ENCODE measurements around the gene MECP2.
"Not testable (repeated sequence)": the region's sequence is repeated elsewhere in the genome, so short reads cannot be mapped to it uniquely, and the experiment has no call there.

Gene MECP2

DNA sequence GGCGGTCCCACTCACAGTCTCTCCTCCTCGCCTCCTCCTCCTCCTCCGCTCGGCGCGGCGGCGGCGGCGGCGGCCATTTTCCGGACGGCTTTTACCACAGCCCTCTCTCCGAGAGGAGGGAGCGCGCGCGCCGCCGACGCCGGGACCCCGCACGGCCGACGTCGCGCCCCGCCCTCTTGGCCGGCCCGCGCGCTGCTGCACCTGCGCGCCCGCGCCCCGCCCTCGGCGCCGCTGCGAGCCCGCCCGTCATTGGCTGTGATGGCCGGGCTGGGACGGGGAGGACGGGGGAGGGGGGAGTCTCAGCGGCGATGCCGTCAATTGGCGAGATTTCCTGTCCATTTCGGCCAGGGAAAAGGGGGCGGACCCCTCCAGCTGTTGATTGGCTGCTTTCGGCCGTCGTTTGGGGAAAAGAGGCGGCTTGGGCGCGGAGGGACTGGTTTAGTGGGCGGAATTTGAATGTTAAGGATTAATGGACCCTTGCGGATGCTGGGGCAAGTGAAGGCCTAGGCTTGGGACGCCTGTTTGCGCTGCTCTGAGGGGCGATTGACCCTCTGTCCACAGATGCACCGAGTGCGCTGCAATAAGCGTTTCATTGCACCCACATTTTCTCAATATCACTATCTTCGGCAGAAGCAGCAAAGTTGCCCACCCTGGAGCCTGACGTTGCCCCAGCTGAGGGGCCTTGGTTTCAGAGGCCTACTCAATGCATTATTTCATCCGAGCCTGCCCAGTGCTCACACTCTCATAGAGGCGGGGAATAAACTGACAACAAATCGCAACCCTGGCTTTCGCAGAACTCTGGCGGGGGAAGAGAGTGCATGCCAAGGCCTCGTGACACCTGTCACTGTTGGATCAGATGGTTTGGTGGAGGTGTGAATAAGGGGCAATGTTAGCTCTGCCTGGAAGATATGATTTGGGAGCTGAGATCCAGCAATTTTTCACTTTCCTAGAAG is at the start of gene MECP2:
TSS of gene MECP2 (minus strand) at position 129 of the 953 bp plus-strand sequence.
- peak; percentile 92 for DNase-seq

DNA sequence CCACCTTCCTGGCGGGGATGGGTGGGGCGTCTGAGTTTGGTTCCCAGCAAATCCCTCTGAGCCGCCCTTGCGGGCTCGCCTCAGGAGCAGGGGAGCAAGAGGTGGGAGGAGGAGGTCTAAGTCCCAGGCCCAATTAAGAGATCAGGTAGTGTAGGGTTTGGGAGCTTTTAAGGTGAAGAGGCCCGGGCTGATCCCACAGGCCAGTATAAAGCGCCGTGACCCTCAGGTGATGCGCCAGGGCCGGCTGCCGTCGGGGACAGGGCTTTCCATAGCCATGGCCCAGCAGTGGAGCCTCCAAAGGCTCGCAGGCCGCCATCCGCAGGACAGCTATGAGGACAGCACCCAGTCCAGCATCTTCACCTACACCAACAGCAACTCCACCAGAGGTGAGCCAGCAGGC is 46.5 kb upstream of the MECP2 start, which contains the start of gene OPN1LW:
TSS of gene OPN1LW (plus strand) at position 234 of the 400 bp plus-strand sequence. CDS start at position 275, 41 bp downstream.
- not testable (repeated sequence) for DNase-seq

DNA sequence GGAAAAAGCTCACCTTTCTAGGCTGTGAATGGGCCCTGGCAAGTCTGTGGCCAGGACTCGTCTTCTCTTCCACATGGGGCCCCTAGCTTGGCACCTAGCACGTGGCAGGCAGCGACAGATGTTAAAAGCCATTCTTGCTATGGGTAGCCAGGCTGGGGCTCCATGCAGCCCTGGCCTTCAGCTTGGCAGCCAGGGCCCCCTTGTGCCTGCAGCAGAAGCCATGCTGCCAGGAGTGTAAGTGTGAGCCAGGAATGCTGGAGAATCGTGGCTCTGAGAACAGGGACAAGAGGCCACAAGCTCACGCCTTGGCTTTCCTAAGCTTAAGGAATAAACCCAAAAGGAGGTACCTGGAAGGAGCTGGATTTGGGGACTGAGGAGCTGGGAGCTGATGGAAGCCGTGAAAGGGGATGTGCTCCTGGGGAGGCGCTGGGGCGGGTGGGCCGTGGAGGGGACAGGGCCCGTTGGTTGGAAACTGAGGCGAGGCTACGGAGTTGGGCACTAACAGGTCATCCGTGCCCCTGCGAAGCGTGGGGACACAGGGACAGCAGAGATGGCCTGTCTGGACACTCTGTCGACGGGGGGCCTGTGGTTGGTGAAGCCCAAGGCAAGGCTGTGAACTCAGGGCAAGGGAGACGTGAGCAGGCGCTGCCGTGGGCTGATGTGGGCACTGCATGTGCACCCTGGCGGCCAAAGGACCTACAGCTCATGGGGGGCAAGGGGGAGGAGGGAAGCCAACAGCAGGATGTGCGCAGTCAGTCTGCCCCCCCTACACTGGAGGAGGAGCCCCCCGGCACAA is 45.6 kb upstream of the MECP2 start:
- DNase-seq: no peak

DNA sequence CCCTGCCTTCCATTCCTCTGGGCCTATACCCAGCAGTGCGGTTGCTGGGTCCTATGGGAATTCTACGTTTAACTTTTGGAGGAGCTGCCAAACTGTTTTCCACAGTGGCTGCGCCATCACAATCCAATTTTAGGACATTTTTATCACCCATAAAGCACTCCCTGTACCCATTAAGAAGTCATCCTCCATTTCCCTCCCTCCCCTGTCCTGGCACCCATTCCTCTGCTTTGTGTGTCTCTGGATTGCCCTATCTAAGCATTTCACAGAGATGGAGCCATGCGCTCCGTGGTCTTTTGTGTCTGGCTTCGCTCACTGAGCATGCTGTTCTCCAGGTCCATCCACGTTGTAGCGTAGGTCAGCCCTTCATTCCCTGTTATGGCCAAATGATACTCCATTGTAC is 44.9 kb upstream of the MECP2 start:
- DNase-seq: no peak

DNA sequence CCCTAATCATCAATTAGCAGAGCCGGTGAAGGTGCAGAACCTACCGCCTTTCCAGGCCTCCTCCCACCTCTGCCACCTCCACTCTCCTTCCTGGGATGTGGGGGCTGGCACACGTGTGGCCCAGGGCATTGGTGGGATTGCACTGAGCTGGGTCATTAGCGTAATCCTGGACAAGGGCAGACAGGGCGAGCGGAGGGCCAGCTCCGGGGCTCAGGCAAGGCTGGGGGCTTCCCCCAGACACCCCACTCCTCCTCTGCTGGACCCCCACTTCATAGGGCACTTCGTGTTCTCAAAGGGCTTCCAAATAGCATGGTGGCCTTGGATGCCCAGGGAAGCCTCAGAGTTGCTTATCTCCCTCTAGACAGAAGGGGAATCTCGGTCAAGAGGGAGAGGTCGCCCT is 43.2 kb upstream of the MECP2 start:
- no peak for DNase-seq

DNA sequence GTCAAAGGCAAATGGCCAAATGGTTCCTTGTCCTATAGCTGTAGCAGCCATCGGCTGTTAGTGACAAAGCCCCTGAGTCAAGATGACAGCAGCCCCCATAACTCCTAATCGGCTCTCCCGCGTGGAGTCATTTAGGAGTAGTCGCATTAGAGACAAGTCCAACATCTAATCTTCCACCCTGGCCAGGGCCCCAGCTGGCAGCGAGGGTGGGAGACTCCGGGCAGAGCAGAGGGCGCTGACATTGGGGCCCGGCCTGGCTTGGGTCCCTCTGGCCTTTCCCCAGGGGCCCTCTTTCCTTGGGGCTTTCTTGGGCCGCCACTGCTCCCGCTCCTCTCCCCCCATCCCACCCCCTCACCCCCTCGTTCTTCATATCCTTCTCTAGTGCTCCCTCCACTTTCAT is 42.7 kb upstream of the MECP2 start:
- no peak for DNase-seq

DNA sequence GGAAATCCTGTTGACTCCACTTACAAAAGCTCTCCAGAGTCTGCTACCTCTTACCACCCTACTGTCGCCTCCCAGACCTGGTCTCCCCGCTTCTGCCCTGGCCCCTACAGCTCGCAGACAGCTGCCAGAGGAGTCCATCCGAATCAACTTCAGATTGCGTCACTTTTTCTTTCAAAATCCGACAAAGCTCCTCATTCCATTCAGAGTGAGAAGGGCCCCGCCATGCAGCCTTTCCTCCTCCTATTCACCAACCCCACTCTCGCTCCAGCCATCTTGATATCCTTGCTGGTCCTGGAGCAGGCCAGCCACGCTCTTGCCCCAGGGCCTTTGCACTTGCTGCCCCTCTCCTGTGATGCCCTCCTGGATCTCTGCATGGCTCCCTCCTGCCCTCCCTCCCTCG is 41.3 kb upstream of the MECP2 start:
- no peak for DNase-seq

DNA sequence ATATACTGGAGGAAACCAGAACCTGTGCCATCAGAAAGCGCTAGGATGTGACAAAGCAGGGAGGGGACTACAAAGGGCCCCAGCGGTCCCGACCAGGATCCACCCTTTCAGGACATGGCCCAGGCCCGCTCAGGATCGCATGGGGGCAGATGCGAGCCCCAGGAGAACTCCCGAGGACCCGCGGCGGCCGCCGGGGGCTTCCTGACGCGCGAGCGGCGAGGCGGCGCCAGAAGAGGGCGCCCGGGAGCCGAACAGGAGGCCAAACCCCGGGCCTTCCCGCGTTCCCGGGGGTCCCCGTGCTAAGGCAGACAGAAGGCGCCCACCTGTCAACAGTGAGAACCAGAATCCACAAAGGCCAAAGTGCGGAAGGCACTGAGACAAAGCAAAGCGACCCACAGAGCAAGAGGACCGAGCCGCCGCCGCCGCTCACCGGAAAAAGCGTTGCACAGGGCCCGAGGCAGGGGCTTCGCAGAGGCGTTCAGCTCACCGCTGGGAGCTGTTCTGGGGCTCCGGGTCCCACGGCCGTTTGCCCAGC is 39.2 kb upstream of the MECP2 start:
- peak; percentile 72 for DNase-seq

DNA sequence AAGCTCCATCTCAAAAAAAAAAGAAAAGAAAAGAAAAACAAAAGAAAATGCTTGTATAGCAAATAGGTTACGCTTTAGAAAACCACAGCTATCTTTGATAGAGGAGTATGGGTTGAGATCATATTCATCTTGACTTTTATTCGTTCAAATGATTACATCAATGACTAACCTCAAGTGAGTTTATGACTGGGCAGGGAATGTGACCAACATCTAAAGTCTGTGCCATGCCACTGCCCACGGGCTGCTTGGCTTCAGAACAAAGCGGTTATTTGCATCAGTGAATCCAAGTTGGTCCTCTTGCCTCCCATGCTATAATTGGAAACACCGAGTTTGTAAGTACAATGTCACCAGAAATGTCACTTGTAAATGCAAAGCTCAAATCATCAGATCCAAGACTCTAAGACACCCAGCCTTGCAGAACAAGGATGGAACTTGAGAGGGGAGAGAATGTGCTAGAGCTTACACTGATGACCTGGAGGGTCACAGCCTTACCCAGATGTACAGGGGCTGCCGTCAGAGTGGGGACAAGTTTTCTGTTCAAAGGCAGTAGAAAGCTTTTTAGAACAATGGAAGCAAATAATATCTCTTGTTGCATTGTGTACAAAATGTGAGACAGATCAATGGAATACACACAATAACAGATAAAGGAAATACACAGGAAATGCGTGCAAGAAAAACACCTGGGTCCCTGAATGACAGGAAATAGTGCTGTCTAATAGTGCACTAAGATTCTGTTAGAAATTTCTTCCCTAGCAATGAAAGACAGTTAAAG is 38.1 kb upstream of the MECP2 start:
- no peak for DNase-seq

DNA sequence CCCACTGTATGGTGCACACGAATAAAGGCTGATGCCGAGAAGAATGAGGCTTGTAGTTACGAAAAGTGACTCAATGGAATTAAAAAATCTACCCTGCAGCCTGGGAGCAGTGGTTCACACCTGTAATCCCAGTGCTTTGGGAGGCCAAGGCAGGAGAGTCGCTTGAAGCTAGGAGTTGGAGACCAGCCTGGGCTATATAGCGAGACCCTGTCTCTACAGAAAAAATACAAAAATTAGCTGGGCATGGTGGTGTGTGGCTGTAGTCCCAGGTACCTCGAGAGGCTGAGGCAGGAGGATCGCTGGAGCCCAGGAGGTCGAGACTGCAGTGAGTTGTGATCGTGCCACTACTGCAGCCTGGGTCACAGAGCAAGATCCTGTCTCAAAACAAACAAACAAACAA is 34.8 kb upstream of the MECP2 start:
- no peak for DNase-seq

DNA sequence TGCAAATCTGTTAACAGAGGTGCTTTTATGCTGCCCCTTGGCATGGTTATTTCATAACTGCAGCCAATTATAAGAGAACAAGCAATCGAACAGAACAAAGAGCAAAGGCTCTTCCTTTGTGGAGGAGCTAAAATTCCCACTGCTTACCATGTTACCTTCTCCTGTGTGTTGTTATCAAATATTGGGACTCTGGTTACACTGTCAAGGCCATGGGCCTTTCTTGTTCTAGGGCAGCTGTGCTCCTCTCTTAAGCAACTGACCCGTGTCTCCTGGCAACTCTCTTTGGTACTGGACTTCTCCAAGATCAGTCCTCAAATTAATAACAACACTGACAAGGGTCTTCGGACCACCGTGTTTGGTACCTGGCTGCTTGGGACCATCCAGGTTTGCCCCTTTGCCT is 34.4 kb upstream of the MECP2 start:
- DNase-seq: no peak

DNA sequence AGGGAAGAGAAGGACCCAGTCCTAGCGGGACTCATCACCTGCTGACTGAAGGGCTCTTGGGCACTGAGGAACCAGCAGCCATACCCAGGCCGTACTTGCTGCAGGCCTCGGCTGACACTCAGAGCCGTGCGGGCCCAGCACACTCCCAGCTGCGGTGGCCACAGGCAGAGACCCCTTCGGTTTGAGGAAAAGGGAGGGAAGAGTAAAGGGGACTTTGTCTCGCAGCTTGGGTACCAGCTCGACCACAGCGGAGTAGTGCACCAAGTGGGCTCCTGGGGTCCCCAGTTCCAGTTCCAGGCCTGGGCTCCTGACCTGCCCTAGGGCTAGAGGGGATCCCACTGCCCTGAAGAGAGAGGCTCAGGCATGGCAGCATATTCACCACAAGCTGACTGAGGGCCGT is 28.6 kb upstream of the MECP2 start:
- DNase-seq: no peak

DNA sequence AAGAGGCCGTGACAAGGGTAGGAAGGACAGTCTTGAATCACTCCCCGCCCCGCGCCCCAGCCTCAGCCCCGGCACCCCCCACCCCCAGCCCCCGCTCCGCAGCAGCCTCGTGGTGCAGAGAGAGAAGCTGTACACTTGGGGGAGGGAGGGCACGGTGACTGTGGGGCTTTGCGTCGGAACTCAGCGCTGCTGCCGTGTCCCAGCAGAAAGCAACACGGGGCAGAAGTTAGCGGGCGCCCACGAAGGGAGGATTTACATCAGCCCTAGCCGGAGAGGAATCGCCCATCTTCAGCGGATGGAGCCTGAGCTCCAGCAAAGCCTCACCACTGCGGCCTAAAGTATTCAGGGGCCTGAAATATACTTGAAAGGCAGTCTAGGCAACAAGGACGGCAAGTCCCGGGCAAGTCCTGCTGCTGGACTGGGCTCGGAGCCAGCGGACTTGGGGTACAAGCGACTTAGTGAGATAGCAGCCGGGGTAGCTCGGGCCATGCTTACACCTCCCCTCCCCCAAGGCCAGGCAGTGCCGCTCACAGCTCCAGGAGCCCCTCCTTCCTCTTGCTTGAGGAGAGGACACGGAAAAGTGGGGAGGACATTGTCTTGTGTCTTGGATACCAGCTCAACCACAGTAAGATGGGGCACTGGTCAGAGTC is 28.0 kb upstream of the MECP2 start:
- no peak for DNase-seq

DNA sequence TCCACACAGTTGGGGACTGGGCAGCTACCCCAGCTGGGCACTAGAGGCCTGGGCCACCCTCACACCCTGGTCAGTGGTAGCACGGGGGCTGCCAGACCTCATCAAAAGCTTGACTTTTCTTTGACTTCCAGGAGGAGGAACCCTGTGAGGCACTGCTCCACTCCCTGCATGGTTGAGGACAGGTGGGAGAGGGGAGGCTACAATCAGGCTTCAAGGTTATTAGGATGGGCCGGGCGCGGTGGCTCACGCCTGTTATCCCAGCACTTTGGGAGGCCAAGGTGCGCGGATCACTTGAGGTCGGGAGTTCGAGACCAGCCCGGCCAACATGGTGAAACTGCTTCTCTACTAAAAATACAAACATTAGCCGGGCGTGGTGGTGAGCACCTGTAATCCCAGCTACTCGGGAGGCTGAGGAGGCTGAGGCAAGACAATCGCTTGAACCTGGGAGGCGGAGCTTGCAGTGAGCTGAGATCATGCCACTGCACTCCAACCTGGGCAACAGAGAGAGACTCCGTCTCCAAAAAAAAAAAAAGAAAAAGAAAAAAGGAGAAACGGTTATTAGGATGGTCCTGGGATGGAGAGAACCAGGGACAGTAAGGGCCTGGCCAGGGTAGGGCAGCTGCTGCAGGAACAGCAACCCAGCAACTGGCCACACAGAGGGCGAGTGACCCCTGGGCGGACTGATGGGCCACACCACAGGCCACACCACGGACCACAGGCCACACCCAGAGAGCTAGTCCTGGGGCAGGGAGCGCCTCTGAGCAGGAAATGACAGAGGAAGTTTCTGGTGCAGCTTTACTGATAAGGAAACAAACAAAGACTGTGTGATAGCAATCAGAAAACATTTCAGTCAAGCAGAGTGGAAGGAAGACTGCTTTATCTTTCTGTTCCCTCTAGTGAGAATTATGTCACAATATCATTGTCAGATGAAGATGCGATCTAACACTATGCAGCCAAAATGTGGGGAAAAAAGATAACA is 26.0 kb upstream of the MECP2 start:
- DNase-seq: peak; percentile 55

DNA sequence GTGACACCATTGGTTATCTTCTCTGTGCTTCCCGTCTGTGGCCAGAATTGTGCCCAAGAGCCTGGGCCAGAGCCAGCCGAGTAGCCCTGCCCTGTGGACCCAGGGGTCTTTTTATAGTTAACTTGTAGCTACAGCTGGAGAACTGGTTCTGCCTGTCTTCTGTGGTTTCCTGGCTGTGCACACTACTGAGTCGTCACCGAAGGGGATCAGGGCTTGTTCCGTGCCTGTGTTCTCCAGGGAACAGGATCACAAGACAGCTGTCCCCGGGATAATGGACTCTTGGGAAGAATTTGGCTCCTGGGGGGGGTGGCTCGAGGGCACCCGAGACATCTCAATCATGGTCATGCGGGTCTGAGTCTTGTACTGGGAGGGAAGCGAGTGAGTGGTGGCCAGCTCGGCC is 24.4 kb upstream of the MECP2 start:
- DNase-seq: no peak

DNA sequence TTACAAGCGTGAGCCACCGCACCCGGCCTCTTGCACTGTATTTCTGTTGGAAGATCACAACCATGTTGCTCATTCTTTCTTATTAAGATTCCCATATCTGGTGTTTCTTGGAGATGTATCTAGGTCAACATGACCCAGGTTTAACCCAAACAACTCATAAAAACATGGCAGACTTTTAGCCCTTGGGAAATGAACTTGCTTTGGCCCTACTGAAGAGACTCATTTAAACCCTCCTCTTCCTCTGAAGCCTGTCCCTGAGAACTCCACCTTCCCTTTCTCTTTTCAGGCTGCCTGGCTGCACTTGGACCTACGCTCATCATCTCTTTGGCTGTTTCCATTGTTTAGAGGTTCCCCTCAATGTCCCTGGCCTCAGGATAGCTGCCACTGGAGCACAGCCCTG is 23.7 kb upstream of the MECP2 start:
- DNase-seq: no peak

DNA sequence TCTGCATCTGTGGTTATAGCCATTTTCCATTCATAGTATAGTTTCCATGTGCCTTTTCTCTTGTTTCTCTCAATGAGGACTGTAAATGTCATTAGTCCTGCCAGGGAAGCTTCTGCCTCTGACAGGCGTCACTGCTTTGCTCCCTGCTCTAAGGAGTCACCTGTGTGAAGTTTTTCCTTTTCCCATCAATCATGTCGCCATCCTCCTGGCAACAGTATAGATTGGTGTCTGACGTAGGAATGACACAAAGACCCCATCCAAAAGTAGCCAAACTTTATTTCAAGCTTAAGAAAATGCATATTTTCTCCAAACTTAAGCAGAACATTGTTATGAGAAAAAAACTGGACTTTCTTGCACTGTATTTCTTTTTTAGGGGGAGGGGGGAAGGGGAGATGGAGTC is 23.1 kb upstream of the MECP2 start:
- DNase-seq: no peak

DNA sequence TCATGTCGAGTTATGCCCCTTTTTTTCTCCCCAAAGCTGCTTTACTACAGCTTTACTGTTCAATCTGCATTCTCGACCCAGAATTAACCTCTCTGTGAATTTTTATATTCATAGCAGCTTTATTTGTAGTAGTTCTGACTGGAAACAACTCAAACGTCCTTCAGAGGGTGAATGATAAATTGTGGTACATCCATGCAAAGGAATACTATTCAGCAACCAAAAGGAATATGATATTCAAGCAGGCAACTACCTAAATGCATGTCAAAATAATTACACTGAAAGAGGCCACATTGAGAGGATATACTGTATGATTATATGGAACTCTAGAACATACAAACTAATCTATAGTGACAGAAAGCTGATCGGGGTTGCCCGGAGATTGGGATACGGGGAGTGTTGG is 20.0 kb upstream of the MECP2 start:
- DNase-seq: no peak

DNA sequence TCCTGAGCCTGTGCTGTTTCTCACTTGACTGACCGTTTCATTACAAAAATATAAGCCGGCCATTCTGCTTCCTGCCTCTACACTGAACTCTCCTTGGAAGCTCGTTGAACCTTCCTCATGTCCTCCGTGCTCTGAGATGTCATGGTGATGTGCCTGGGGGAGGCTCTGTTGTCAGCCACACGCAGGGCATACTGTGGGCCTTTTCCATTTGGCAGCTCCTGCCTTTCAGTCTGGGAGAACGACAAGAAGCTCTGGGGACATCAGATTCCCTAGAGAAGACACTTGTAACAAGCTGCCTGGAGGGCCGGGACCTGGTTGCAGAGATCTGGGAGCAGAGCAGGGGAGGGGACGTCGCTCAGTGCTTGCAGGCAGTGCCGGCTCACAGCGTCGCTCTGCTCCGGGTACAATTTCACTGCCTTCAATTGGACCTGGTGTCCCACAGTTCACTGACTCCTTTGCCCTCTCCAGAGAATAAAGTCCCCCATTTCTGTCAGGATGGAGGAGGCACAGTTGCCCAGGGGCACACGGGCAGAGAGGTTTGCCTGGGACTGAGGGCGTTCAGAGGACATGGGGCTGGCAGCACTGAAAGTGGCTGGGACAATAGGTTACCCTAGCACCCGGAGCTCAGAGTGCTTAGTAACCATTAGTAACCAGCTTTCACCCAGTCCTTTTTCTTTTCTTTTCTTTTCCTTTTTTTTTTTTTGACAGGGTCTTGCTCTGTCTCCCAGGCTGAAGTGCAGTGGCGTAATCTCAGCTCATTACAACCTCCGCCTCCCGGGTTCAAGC is 19.1 kb upstream of the MECP2 start:
- no peak for DNase-seq

DNA sequence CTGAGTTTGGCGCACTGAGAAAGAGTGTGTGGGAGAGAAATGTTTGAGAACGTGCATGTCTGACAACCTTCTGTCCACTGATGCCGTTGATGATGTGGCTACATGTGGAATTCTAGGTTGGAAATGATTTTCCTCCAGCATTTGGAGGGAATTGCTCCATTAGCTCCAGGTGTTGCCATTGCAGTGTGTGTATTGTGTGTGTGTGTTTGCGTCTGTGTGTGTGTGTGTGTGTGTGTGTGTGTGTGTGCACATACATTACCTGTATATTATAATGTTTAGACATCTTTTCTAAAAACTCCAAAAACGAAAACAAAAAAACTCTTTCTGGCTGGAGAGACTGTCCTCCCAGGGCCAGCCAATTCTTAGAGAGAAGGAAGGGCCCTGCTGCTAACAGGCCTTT is 18.2 kb upstream of the MECP2 start:
- no peak for DNase-seq
